Spinal cord (tissue), 10 donors: ENCODE measurements around the gene KLK2. TPM values are rescaled to one million over a fixed set of nuclear protein-coding genes. Genes with fewer than 3 reads are reported as not detected.

Experiments used
- DNase-seq, 6 donors: peaks; one replicate each; pipeline versions ENCODE4 v3.0.0 to v3.0.0-alpha.2; 2013 to 2015; ENCODE audit warnings: low spot score in 6 of 6, low read depth in 4 of 6
- H3K27ac ChIP-seq: one replicate; pipeline ENCODE4 v1.5.1; 2013; ENCODE audit warnings: low read depth, low read length, control low read depth
- H3K27me3 ChIP-seq: one replicate; pipeline ENCODE4 v1.6.1; 2013; ENCODE audit warnings: low read length; ENCODE audit not compliant: control insufficient read depth, insufficient read depth
- H3K36me3 ChIP-seq: one replicate; pipeline ENCODE4 v1.6.1; 2013; ENCODE audit warnings: low read length; ENCODE audit not compliant: control insufficient read depth, insufficient read depth
- H3K4me1 ChIP-seq: one replicate; pipeline ENCODE4 v1.6.1; 2013; ENCODE audit warnings: low read length; ENCODE audit not compliant: control insufficient read depth, insufficient read depth
- H3K4me3 ChIP-seq: one replicate; pipeline ENCODE4 v1.5.1; 2013; ENCODE audit warnings: low read depth, low read length, control low read depth
- H3K9me3 ChIP-seq: one replicate; pipeline ENCODE4 v1.6.1; 2013; ENCODE audit warnings: low read length; ENCODE audit not compliant: control insufficient read depth, insufficient read depth
- WGBS: methylation state at CpG from one replicate; pipeline ENCODE4 v1.1.5; 2013; ENCODE audit warnings: missing lambda C conversion rate; ENCODE audit not compliant: insufficient coverage; 5-methylcytosine and 5-hydroxymethylcytosine counted together
- polyA plus RNA-seq, 2 donors: library from polyadenylated mRNA; unstranded; fragments of 120-200 nt; gene quantifications; one replicate each; pipeline ENCODE4 v1.2.1, GENCODE V29; 2013; ENCODE audit not compliant: insufficient read length in 2 of 2
- total RNA-seq, 2 donors: library from RNA; depleted of rRNA in 1 of 2; stranded (reverse); fragments of 120-200 nt in 1 of 2; fragments of >200 nt in 1 of 2; gene quantifications; one replicate each; pipeline versions ENCODE4 v1.2.3 to v1.2.4, GENCODE V29; 2013 to 2014
- donor health status: healthy.

Gene KLK2
- total and polyA plus RNA-seq, 4 donors, result 0.06 to 0.38 (median 0.10) TPM; not detected in 1

GRCh38 chr19:50844296-50844935 is 28.8 kb upstream of the KLK2 start:
- Histone ChIP-seq H3K27me3 (no peaks in the 10 kb centered on the region), H3K4me1 (no peaks in the 10 kb centered on the region), H3K36me3 (no peaks in the 10 kb centered on the region), H3K27ac (no peak overlapping the region), H3K4me3 (no peak overlapping the region), H3K9me3 (peaks cover 2% of the 10 kb centered on the region)
- WGBS, result 55% methylated on average over 5 of the region's 8 CpGs
- DNase-seq, result no peak

GRCh38 chr19:50850738-50851137 is 22.5 kb upstream of the KLK2 start:
- no peaks in the 10 kb centered on the region for H3K9me3 ChIP-seq
- no peak for DNase-seq
- whole genome bisulfite sequencing, result 55% methylated on average over 2 of the region's 3 CpGs
- no peaks in the 10 kb centered on the region for H3K4me1 ChIP-seq
- H3K4me3 ChIP-seq, result no peak overlapping the region
- H3K36me3 ChIP-seq, result no peaks in the 10 kb centered on the region
- H3K27me3 ChIP-seq, result peaks cover 5% of the 10 kb centered on the region
- H3K27ac ChIP-seq, result no peak overlapping the region

GRCh38 chr19:50851620-50852019 is 21.6 kb upstream of the KLK2 start:
- H3K9me3 ChIP-seq, result no peaks in the 10 kb centered on the region
- 64% methylated on average over 4 of the region's 4 CpGs for WGBS
- H3K4me1 ChIP-seq, result no peaks in the 10 kb centered on the region
- peaks cover 9% of the 10 kb centered on the region for H3K27me3 ChIP-seq
- H3K4me3 ChIP-seq, result no peak overlapping the region
- no peaks in the 10 kb centered on the region for H3K36me3 ChIP-seq
- no peak for DNase-seq
- no peak overlapping the region for H3K27ac ChIP-seq

- Histone ChIP-seq H3K4me1 (no peaks in the 10 kb centered on the region), H3K36me3 (no peaks in the 10 kb centered on the region), H3K9me3 (no peaks in the 10 kb centered on the region), H3K27ac (no peak within 1 kb of the TSS), H3K4me3 (no peak within 1 kb of the TSS), H3K27me3 (peaks cover 14% of the 10 kb centered on the region)
- WGBS, result 57% methylated on average over 7 of the region's 9 CpGs
- no peak for DNase-seq
Measured at GRCh38 chr19:50854636-50855410, 18.4 kb upstream of the KLK2 start, which contains the start of gene KLK3. Gene KLK3 (plus strand): TSS chr19:50854915. CDS start chr19:50854956, 41 bp downstream.

GRCh38 chr19:50857366-50857765 is 15.9 kb upstream of the KLK2 start:
- WGBS, result 60% methylated on average over 5 of the region's 6 CpGs
- no peak overlapping the region for H3K4me3 ChIP-seq
- no peak for DNase-seq
- H3K27me3 ChIP-seq, result peaks cover 17% of the 10 kb centered on the region
- H3K36me3 ChIP-seq, result no peaks in the 10 kb centered on the region
- no peaks in the 10 kb centered on the region for H3K4me1 ChIP-seq
- H3K9me3 ChIP-seq, result no peaks in the 10 kb centered on the region
- H3K27ac ChIP-seq, result no peak overlapping the region

- DNase-seq, result no peak
- WGBS, result 26% methylated on average over 7 of the region's 7 CpGs
- H3K4me1 ChIP-seq, result no peaks in the 10 kb centered on the region
- H3K27ac ChIP-seq, result no peak overlapping the region
- H3K4me3 ChIP-seq, result no peak overlapping the region
- H3K9me3 ChIP-seq, result no peaks in the 10 kb centered on the region
- H3K27me3 ChIP-seq, result peaks cover 20% of the 10 kb centered on the region
- H3K36me3 ChIP-seq, result no peaks in the 10 kb centered on the region
Measured at GRCh38 chr19:50858886-50859285, 14.4 kb upstream of the KLK2 start.

- H3K4me1 ChIP-seq, result no peaks in the 10 kb centered on the region
- peaks cover 17% of the 10 kb centered on the region for H3K27me3 ChIP-seq
- no peaks in the 10 kb centered on the region for H3K36me3 ChIP-seq
- H3K9me3 ChIP-seq, result no peaks in the 10 kb centered on the region
- WGBS, result no CpG with 5 or more reads among the region's 4 CpGs
- no peak for DNase-seq
- no peak overlapping the region for H3K4me3 ChIP-seq
- H3K27ac ChIP-seq, result no peak overlapping the region
Measured at GRCh38 chr19:50859849-50860248, 13.4 kb upstream of the KLK2 start.

GRCh38 chr19:50861010-50861409 is 12.2 kb upstream of the KLK2 start:
- 77% methylated on average over 4 of the region's 5 CpGs for whole genome bisulfite sequencing
- Histone ChIP-seq H3K27me3 (peaks cover 17% of the 10 kb centered on the region), H3K4me1 (no peaks in the 10 kb centered on the region), H3K9me3 (no peaks in the 10 kb centered on the region), H3K36me3 (no peaks in the 10 kb centered on the region), H3K27ac (no peak overlapping the region), H3K4me3 (no peak overlapping the region)
- no peak for DNase-seq

- 95% methylated on average over 3 of the region's 7 CpGs for WGBS
- H3K27ac ChIP-seq, result no peak overlapping the region
- H3K4me3 ChIP-seq, result no peak overlapping the region
- no peak for DNase-seq
- H3K4me1 ChIP-seq, result no peaks in the 10 kb centered on the region
- H3K9me3 ChIP-seq, result no peaks in the 10 kb centered on the region
- peaks cover 13% of the 10 kb centered on the region for H3K27me3 ChIP-seq
- H3K36me3 ChIP-seq, result no peaks in the 10 kb centered on the region
Measured at GRCh38 chr19:50861496-50862286, 11.5 kb upstream of the KLK2 start.
